GM13976 (cell line): Measurements from ENCODE around the gene WDR62.
"Not testable (repeated sequence)": the region's sequence is repeated elsewhere in the genome, so short reads cannot be mapped to it uniquely, and the experiment has no call there.

Experiments used
- DNase-seq: peaks from one replicate; pipeline ENCODE4 v3.0.0; 2012; ENCODE audit warnings: low spot score
- in situ Hi-C: fragments of 300-500 bp; cut with MboI; formaldehyde crosslinking; loops from one replicate; pipeline ENCODE4 v1.12.0; 2022; ENCODE audit warnings: low sequenced_read_pairs, mixed read lengths, inconsistent platforms; ENCODE audit not compliant: unreplicated experiment
- TF ChIP-seq, protein P1 (sequence below): IDR thresholded peaks from 2 replicates; pipeline ENCODE4 v1.5.1; 2012; ENCODE audit warnings: borderline replicate concordance, mild to moderate bottlenecking; ENCODE audit not compliant: insufficient read depth; ENCODE audit errors: extremely low read depth, missing control alignments, control extremely low read depth

WDR62 gene

DNA sequence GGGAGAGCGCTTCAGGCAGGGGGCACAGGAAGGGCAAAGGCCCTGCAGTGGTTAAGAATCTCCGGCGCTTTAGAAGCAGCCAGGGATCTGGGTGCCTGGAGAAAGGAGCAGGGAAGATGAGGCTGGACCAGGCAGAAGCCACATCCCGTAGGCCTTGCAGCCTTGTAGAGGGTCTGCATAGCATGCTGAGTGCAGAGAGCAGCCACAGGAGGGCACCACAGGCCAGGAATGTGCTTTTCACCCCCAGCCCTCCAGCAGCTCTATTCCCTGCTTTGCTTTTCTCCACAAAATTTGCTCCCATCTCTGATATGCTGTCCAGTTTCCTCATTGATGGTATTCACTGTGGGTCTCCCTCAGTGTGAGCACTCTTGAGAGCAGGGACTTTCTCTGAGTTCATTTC, 5.7 kb downstream of the WDR62 start:
- TF ChIP-seq, protein P1, sequence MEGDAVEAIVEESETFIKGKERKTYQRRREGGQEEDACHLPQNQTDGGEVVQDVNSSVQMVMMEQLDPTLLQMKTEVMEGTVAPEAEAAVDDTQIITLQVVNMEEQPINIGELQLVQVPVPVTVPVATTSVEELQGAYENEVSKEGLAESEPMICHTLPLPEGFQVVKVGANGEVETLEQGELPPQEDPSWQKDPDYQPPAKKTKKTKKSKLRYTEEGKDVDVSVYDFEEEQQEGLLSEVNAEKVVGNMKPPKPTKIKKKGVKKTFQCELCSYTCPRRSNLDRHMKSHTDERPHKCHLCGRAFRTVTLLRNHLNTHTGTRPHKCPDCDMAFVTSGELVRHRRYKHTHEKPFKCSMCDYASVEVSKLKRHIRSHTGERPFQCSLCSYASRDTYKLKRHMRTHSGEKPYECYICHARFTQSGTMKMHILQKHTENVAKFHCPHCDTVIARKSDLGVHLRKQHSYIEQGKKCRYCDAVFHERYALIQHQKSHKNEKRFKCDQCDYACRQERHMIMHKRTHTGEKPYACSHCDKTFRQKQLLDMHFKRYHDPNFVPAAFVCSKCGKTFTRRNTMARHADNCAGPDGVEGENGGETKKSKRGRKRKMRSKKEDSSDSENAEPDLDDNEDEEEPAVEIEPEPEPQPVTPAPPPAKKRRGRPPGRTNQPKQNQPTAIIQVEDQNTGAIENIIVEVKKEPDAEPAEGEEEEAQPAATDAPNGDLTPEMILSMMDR, result peak; percentile 67

DNA sequence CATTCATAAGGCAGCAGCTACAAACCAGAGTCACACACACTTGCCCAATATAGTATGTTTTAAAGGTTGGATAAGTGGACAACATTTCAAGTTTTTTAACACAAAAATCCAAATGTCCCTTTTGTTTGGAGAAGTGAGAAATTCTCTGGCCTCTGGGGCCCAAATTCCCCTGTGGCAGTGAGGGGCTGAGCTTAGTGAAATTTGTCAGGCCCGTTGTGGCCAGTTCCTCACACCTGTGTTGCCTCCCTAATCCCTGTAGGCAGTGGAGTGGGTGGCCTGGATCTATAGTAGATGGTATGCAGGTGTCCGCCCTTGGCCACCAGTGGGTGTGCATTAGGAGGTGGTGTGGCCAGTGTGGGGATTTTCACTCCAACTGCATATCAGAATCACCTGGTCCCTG, 6.7 kb downstream of the WDR62 start:
- in situ Hi-C loops, result no loop called here
- TF ChIP-seq, protein P1, result no peak
- DNase-seq, result no peak

More for the DNA sequence above, 5.7 kb downstream of the WDR62 start:
- in situ Hi-C loops, result no loop called here
- peak; percentile 69 for DNase-seq

DNA sequence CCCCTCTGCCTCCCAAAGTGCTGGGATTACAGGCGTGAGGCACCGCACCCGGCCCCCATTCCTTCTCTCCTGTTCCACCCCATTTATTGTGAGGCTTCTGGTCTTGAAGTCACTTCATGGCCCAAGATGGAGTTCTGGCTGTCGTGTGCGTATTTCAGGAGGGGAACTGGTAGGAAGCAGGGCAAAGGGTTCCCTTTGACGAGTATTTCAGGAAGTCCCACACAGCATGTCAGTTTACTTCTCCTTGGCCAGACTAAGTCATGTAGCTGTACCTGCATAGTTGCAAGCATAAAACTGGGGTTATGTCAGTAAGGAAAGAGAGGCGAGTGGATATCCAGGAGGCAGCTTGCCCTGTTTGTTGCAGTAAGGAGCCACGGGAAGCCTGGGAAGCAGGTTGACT, 10.1 kb downstream of the WDR62 start:
- TF ChIP-seq, protein P1, result no peak
- in situ Hi-C loops, result no loop called here

DNA sequence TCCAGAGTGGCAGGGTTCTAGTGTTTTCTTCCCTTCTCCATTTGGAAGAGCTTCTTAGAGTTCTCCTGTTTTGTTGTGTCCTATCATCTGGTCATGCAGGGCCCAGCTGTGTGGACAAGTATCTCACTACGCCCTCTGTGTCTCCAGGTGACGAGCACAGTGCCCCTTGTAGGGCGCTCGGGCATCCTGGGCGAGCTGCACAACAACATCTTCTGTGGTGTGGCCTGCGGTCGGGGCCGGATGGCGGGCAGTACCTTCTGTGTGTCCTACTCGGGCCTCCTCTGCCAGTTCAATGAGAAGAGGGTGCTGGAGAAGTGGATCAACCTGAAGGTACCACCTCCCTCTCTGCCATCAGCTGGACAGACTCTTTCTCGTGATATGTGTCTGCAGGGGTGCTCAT, 13.0 kb downstream of the WDR62 start:
- in situ Hi-C loops, result no loop called here
- DNase-seq, result no peak
- TF ChIP-seq, protein P1, result no peak

More for the DNA sequence above, 10.1 kb downstream of the WDR62 start:
- DNase-seq, result no peak

DNA sequence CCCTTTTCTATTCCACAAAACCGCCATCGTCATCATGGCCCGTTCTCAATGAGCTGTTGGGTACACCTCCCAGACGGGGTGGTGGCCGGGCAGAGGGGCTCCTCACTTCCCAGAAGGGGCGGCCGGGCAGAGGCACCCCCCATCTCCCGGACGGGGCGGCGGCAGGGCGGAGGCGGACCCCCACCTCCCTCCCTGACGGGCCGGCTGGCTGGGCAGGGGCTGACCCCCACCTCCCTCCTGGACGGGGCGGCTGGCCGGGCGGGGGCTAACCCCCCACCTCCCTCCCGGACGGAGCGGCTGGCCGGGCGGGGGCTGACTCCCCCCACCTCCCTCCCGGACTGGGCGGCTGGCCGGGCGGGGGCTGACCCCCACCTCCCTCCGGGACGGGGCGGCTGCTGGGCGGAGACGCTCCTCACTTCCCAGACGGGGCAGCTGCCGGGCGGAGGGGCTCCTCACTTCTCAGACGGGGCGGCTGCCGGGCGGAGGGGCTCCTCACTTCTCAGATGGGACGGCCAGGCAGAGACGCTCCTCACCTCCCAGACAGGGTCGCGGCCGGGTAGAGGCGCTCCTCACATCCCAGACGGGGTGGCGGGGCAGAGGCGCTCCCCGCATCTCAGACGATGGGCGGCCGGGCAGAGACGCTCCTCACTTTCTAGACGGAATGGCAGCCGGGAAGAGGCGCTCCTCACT, 14.3 kb downstream of the WDR62 start:
- DNase-seq, in situ Hi-C loops: not testable (repeated sequence)

DNA sequence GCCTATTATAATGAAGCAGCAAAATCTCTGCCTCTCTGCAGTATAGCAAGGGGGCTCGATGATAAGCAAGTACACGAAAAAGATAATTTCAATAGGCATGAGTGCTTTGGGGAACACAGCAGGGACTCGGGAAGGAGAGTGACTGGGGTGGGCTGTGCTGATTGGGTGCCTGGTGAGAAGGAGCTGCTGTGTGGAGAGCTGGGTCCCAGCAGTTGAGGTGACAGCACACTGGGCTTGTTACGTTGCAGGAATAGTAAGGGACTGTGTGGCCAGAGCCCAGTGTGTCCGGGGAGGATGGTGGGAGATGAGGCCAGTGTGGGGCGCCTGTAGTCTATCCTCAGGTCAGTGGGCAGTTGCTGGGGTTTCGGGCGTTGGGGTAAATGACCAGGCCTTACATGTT, 17.4 kb downstream of the WDR62 start:
- TF ChIP-seq, protein P1, result no peak
- no peak for DNase-seq
- in situ Hi-C loops, result no loop called here

DNA sequence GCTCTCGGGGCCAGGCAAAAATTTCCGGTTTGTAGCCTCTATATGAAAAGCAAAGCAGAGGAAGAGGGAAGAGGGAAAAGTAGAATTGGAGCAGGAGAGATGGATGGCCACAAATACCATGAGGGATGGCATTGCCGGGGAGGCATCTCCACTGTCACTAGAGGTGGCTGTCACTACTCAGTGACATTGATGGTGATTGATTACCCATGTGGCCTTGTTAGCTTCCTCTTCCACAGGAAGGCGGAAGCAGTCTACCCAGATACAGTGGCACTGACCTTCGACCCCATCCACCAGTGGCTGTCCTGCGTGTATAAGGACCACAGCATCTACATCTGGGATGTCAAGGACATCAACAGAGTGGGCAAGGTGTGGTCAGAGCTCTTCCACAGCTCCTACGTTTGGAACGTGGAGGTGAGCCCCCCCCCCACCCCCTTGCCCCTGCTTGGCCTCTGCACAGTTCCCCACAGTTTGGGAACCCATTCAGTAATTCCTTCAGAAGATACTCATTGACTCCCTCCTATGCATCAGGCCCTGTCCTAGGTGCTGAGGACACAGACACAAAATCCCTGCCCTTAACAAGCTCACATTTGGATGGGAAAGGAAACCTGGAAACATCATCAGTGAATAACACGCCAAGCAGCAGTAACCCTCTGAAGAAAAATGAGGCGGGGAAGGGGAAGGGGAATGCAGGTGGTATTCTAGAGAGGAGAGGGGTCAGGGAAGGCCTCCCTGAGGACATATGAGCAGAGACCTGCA, 18.6 kb downstream of the WDR62 start:
- DNase-seq, result no peak
- TF ChIP-seq, protein P1, result no peak
- in situ Hi-C loops, result no loop called here
